ENCODE data around the gene B3GALNT2. TPM values are rescaled to one million over a fixed set of nuclear protein-coding genes. Genes with fewer than 3 reads are reported as not detected.

Gene B3GALNT2
- total RNA-seq, 1 donor = 43.0 TPM

- H3K4me3 ChIP-seq (ENCODE audit: low read depth, low read length) = no peak overlapping the region
- peak; percentile 86 for DNase-seq (ENCODE audit: low read depth)
- TF ChIP-seq CTCF (IDR thresholded peaks at IDR 0.05; ENCODE audit: insufficient read depth, low read length) = peak; percentile 80
Measured at GRCh38 chr1:235415008-235415904, 89.0 kb downstream of the B3GALNT2 start.

GRCh38 chr1:235411489-235412486 is 92.5 kb downstream of the B3GALNT2 start:
- TF ChIP-seq CTCF (IDR thresholded peaks at IDR 0.05; ENCODE audit: insufficient read depth, low read length) = no peak
- H3K4me3 ChIP-seq (ENCODE audit: low read depth, low read length) = no peak overlapping the region
- DNase-seq (ENCODE audit: low read depth) = no peak

GRCh38 chr1:235410467-235410866 is 93.8 kb downstream of the B3GALNT2 start:
- TF ChIP-seq CTCF (IDR thresholded peaks at IDR 0.05; ENCODE audit: insufficient read depth, low read length) = no peak
- H3K4me3 ChIP-seq (ENCODE audit: low read depth, low read length) = no peak overlapping the region
- DNase-seq (ENCODE audit: low read depth) = no peak

- no peak overlapping the region for H3K4me3 ChIP-seq (ENCODE audit: low read depth, low read length)
- TF ChIP-seq CTCF (IDR thresholded peaks at IDR 0.05; ENCODE audit: insufficient read depth, low read length) = no peak
- DNase-seq (ENCODE audit: low read depth) = no peak
Measured at GRCh38 chr1:235409042-235409820, 95.0 kb downstream of the B3GALNT2 start.

- no peak overlapping the region for H3K4me3 ChIP-seq (ENCODE audit: low read depth, low read length)
- TF ChIP-seq CTCF (IDR thresholded peaks at IDR 0.05; ENCODE audit: insufficient read depth, low read length) = no peak
- DNase-seq (ENCODE audit: low read depth) = no peak
Measured at GRCh38 chr1:235408503-235408960, 95.7 kb downstream of the B3GALNT2 start.

- no peak for DNase-seq (ENCODE audit: low read depth)
- TF ChIP-seq CTCF (IDR thresholded peaks at IDR 0.05; ENCODE audit: insufficient read depth, low read length) = no peak
- H3K4me3 ChIP-seq (ENCODE audit: low read depth, low read length) = no peak overlapping the region
Measured at GRCh38 chr1:235407419-235407818, 96.8 kb downstream of the B3GALNT2 start.

Data from fibroblast of the aortic adventitia (primary cell).